ENCODE measurements around the gene IVD. TPM values are rescaled to one million over a fixed set of nuclear protein-coding genes. Genes with fewer than 3 reads are reported as not detected.

IVD gene
- total and polyA plus RNA-seq, 8 donors: 23.8 to 41.3 (median 30.1) TPM

GRCh38 chr15:40381818-40382529 is 23.6 kb upstream of the IVD start:
- no peak overlapping the region for H3K27ac ChIP-seq

GRCh38 chr15:40382580-40383456 is 22.8 kb upstream of the IVD start, which contains the start of gene KNSTRN:
Gene KNSTRN (plus strand): TSS chr15:40382721. CDS start chr15:40382836, 115 bp downstream.
- no peak for TF ChIP-seq CTCF (IDR thresholded peaks at IDR 0.05)
- H3K27ac ChIP-seq: peak within 1 kb of the TSS in 1 of 4 donors; percentile 46
- WGBS, 2 donors: 3% methylated on average over 57 of the region's 57 CpGs
- FAIRE-seq (no peak), ATAC-seq (peak; percentile 98 to 100 (median 99)), DNase-seq (peak; percentile 87 to 94 (median 91))
- H3K4me3 ChIP-seq: peak within 1 kb of the TSS; percentile 75 to 89 (median 84)
- H3K9me3 ChIP-seq: no peaks in the 10 kb centered on the region
- H3K27me3 ChIP-seq: no peaks in the 10 kb centered on the region
- intact Hi-C loops (cut with DNase I): no loop called here
- peaks cover 0 to 5% (median 0%) of the 10 kb centered on the region in 3 donors for H3K4me1 ChIP-seq
- H3K36me3 ChIP-seq: peaks cover 0 to 8% (median 0%) of the 10 kb centered on the region in 3 donors

More at GRCh38 chr15:40381818-40382529, 23.6 kb upstream of the IVD start:
- FAIRE-seq: no peak
- WGBS, 2 donors: 79 to 81% methylated on average over 11 of the region's 11 CpGs
- Histone ChIP-seq H3K9me3 (no peaks in the 10 kb centered on the region), H3K4me1 (peaks cover 0 to 5% (median 0%) of the 10 kb centered on the region in 3 donors), H3K27me3 (no peaks in the 10 kb centered on the region), H3K36me3 (peaks cover 0 to 4% (median 0%) of the 10 kb centered on the region in 3 donors), H3K4me3 (no peak overlapping the region)
- ATAC-seq: no peak
- intact Hi-C loops (cut with DNase I): no loop called here
- TF ChIP-seq CTCF (IDR thresholded peaks at IDR 0.05): no peak
- DNase-seq: no peak

GRCh38 chr15:40386480-40386879 is 19.1 kb upstream of the IVD start:
- Histone ChIP-seq H3K9me3 (no peaks in the 10 kb centered on the region), H3K36me3 (peaks cover 0 to 9% (median 0%) of the 10 kb centered on the region in 3 donors)

More at GRCh38 chr15:40386480-40386879, 19.1 kb upstream of the IVD start:
- no peak for ATAC-seq
- Histone ChIP-seq H3K27me3 (no peaks in the 10 kb centered on the region), H3K4me3 (no peak overlapping the region), H3K4me1 (peaks cover 0 to 5% (median 0%) of the 10 kb centered on the region in 3 donors), H3K27ac (no peak overlapping the region)
- no peak for FAIRE-seq
- intact Hi-C loops (cut with DNase I): no loop called here
- WGBS, 2 donors: 98 to 99% methylated on average over 3 of the region's 3 CpGs
- no peak for DNase-seq
- TF ChIP-seq CTCF (IDR thresholded peaks at IDR 0.05): no peak

Data from pancreas (tissue), 10 donors.